SKM-1 (cell line): ENCODE results near the gene SNAPC4.
"Not testable (repeated sequence)": the region's sequence is repeated elsewhere in the genome, so short reads cannot be mapped to it uniquely, and the experiment has no call there.

ENCODE experiments used
- DNase-seq: peaks from one replicate; lab custom pipeline; 2025; ENCODE audit not compliant: unreplicated experiment; lab: John Stamatoyannopoulos, UW

SNAPC4 gene

GRCh38 chr9:136433043-136433715 is 33.2 kb upstream of the SNAPC4 start:
- no peak for DNase-seq

- DNase-seq = no peak
Observed at GRCh38 chr9:136432591-136432990, 32.6 kb upstream of the SNAPC4 start.

GRCh38 chr9:136431782-136432350 is 31.9 kb upstream of the SNAPC4 start:
- DNase-seq = no peak

GRCh38 chr9:136430588-136431234 is 30.7 kb upstream of the SNAPC4 start:
- no peak for DNase-seq

- no peak for DNase-seq
Observed at GRCh38 chr9:136429683-136430491, 29.9 kb upstream of the SNAPC4 start.

GRCh38 chr9:136429075-136429628 is 29.2 kb upstream of the SNAPC4 start:
- DNase-seq = no peak

GRCh38 chr9:136426787-136427186 is 26.8 kb upstream of the SNAPC4 start:
- DNase-seq = no peak

- DNase-seq = not testable (repeated sequence)
Observed at GRCh38 chr9:136425367-136425766, 25.4 kb upstream of the SNAPC4 start.

GRCh38 chr9:136424750-136425362 is 24.9 kb upstream of the SNAPC4 start:
- DNase-seq = no peak

- no peak for DNase-seq
Observed at GRCh38 chr9:136423432-136424146, 23.6 kb upstream of the SNAPC4 start.

- DNase-seq = no peak
Observed at GRCh38 chr9:136422876-136423275, 22.9 kb upstream of the SNAPC4 start.

- DNase-seq = no peak
Observed at GRCh38 chr9:136421791-136422190, 21.8 kb upstream of the SNAPC4 start.

GRCh38 chr9:136419092-136419420 is 19.1 kb upstream of the SNAPC4 start:
- DNase-seq = no peak

- DNase-seq = no peak
Observed at GRCh38 chr9:136418182-136419091, 18.5 kb upstream of the SNAPC4 start.

- DNase-seq = no peak
Observed at GRCh38 chr9:136416914-136417313, 16.9 kb upstream of the SNAPC4 start.

- no peak for DNase-seq
Observed at GRCh38 chr9:136416427-136416826, 16.5 kb upstream of the SNAPC4 start.

- DNase-seq = no peak
Observed at GRCh38 chr9:136412962-136413361, 13.0 kb upstream of the SNAPC4 start.

- DNase-seq = no peak
Observed at GRCh38 chr9:136411378-136411777, 11.4 kb upstream of the SNAPC4 start.

- DNase-seq = peak; percentile 79
Observed at GRCh38 chr9:136410500-136411287, 10.7 kb upstream of the SNAPC4 start, which contains the start of the genes ENTR1 and PMPCA. TSS of gene ENTR1 (minus strand) at chr9:136410614. CDS start at chr9:136410397, 217 bp downstream. TSS of gene PMPCA (plus strand) at chr9:136410658. CDS start at chr9:136410669, 11 bp downstream.
